Hematopoietic multipotent progenitor cell treated with erythropoietin and hydrocortisone succinate and interleukin-3 and kit ligand, for 15 days (in vitro differentiated cells): ENCODE measurements around the gene GPRASP2.

Experiments used
- DNase-seq: peaks from one replicate; pipeline ENCODE4 v3.0.0-alpha.2; 2015; ENCODE audit warnings: low spot score

GPRASP2 gene

DNA sequence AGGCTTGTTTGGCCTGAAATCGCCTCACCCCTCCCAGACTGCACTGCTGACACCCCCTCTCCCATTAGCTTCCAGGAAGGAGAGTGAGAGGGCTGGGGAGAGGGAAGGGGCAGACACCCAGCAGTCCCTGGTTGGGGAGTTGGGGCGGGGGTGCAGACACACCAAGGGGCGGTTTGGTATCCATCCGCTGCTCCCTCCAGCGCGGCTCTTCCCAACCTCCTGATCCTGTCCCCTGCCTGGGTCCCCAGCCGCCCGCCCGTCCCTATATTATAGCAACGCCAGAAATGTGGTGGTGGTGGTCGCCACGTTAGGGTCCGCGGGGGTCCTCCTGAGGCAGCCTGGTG is 33.2 kb downstream of the GPRASP2 start:
- DNase-seq = no peak

DNA sequence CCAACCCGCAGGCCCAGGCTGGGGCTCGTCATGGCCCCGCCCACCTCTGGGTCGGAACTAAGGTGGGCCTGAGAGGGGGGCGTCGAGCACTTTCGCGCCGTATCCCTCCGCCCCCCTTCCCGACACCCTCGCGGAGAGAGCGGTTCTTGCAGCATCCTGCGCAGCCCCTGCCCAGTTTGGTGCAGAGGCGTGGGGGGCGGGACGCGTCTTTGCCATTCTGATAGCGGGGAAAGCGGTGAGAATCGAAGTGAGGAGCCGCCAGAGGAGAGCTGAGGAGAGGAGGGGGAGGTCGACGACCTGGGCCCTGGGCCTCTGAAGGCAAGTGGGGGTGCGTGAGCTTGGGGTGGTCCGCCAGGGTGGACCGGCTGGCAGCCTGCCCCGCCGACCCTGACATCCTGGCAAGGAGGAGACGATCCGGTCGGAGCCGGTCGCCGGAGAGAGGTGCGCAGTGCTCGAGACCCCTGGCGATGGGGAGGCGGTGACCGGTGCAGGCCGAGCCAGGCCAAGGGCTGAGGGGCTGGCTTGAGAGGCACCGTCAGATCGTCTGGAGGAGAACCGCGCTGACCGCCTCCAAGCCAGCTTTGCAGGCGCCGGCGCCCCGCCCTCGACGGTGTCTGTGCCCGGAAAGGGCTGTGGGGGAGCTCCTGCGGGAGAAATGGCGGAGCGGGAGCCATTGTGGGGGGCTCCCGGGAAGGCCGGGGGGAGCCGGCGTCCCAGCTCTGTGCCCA is 33.8 kb downstream of the GPRASP2 start:
- no peak for DNase-seq

DNA sequence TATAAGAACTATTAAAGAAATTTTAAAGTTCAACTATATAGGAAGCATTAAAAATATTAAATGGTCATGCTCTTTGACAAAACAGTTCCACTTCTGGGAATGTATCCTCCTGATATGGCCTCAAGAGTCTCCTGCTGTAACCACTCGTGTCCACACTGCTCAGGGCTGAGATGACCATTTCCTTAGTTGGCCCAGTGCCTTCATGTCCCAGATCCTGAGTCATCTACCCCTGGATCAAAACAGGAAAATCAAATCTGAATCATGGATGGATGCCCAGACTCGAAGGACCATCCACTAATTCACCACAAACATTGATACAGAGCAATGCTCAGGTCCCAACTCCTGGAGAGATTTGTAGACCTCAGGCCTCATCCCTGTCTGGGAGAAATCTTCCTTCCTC is 53.0 kb downstream of the GPRASP2 start:
- no peak for DNase-seq

DNA sequence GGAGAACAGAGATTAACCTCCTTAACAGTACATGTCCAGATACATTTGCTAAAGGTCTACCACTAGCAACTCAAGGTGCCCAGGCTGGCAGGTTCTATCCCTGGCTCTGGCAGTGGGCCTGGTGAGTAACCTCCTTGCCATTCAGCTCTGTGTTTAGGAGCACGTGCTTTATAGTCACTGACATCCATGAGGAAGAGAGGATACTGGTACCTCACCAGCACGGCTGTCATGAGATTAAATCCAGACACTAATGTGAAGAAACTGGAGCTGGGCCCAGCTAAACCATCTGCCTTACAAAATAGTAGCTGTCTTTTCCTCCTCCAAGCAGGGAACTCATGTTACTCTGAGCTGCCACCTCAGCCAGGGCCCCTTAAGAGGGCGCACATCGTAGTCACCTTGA is 53.6 kb downstream of the GPRASP2 start:
- no peak for DNase-seq

DNA sequence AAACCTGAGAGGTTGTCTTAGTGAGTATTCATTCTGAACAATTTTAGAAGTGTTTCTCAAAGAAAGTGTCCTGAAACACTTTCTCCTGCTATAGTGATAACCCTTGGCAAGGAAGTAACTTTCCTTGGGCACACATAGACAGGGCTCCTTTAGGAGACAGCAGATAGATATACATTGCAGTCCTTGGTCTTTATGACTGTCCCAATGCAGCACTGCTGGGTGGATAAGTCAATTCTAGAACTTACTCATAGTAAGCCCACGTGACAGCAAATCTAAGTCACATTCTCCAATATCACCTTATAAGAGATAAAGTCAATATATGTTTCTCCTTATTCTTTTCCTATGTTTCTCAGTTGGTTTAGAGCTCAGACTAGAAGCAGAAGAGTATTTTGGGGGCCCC is 55.0 kb downstream of the GPRASP2 start:
- DNase-seq = no peak
